GM19455 (cell line): ENCODE data around the gene ARHGAP20.

ENCODE experiments used
- ATAC-seq: cut with Tn5 transposase; IDR thresholded peaks from one replicate; pipeline ENCODE4 v1.9.1; 2021; ENCODE audit not compliant: unreplicated experiment

The ARHGAP20 gene, protein sequence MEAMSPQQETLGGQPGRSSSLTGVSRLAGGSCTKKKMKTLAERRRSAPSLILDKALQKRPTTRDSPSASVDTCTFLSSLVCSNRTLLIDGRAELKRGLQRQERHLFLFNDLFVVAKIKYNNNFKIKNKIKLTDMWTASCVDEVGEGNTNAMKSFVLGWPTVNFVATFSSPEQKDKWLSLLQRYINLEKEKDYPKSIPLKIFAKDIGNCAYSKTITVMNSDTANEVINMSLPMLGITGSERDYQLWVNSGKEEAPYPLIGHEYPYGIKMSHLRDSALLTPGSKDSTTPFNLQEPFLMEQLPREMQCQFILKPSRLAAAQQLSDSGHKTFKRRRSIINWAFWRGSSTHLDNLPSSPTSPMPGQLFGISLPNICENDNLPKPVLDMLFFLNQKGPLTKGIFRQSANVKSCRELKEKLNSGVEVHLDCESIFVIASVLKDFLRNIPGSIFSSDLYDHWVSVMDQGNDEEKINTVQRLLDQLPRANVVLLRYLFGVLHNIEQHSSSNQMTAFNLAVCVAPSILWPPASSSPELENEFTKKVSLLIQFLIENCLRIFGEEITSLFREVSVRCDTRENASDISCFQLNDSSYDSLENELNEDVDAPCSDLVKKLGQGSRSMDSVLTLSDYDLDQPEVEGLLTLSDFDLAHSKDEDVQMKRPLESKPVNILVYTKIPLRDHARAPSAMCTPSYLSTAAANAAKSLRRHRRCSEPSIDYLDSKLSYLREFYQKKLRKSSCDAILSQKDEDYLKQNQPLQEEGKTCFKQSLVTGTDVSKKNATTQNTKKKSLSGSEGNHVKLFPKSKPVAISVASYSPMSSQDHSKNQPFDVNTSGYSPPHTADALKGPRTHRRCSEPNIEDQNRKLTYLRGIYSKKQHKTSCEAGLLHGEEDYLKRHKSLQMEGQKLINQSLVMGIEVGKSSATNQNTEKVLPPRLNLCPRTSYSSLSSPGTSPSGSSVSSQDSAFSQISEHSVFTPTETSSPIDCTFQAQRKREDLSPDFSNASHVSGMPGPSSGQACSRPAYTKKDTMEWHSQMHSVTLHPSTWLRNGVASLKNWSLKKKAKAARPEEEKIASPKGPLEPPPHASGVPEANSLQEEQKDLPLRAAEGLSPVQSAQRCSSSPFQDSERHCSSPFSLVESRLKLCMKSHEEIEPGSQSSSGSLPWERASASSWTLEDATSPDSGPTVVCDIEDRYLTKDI

DNA sequence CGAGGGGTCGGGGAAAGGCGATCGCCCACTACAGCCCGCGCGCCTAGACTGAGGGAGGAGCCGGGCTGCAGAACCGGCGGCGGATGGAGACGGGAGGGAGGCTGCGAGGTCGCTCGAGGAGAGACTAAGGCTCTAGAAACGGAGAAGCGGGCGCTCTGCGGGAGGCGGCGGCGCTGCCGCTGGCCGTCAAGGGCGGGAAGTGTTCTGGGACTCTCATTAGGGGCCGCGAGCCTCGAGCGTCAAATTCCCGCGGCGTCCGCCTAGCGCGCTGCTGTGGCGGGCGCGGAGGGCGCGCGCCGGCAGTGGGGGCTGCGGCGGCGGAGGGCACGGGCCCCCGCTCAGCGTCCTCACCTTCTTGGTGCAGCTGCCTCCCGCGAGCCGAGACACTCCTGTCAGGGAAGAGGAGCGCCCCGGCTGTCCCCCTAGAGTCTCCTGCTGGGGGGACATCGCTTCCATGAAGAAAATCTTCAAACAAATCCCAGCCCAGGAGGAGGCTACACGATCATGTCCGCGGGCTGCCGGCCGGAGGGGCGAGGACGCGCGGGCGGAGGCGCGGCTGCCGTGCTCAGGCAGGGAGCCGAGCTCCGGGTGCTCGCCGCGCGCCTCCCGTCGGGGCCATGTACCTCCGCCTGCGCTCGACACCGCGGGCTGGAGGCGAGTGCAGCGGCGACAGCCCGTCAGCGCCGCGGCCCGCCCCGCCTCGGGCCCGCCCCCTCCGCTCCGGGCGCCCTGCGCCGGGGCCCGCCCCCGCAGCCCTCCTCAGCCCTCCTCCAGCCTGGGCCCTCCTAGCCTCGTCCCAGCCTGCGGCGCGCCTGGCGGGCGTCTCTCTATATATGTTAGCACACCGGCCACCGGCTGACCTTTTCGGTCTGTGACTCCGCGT lies at the start of gene ARHGAP20:
Gene ARHGAP20, minus strand, starts transcription at position 662 of the 883 bp plus-strand sequence. Its CDS starts 206 bp downstream, at position 456.
- ATAC-seq: peak; percentile 89

DNA sequence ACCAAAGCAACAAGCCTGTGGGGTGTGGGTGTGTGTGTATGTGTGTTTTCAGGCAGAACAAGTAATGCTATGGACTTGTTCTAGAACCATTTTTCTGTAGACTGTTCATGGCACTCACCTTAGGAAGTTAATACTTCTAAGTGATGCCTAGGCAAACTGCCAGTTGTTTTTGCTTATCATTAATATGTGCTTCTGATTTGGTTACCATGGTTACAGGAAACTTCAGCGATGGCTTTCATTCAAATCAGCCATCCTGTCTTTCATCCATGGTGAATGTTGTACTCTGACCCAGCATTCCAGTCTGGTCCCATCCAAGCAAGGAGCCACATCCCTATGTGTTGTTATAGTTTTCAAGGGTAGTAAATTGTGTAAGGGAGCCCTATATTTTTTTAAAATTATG lies 49.8 kb upstream of the ARHGAP20 start:
- ATAC-seq: no peak

DNA sequence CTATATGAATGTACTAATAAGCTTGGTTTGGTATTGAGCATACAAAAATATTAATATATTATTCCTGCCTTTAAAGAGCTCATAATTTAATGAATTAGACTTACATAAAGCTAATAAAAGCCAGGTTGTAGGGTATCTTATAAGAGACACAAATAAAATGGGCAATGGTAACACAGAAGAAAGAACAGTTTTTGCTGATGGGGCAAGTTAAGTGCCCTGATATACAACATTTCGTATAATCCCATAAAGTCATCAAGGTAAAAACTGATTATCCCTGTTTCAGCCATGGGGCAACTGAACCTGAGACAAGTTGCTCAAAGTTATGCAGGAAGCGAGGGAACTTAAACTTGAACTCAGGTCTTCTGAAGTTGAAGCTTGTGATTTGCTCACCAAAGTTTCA lies 48.9 kb upstream of the ARHGAP20 start:
- ATAC-seq: no peak

DNA sequence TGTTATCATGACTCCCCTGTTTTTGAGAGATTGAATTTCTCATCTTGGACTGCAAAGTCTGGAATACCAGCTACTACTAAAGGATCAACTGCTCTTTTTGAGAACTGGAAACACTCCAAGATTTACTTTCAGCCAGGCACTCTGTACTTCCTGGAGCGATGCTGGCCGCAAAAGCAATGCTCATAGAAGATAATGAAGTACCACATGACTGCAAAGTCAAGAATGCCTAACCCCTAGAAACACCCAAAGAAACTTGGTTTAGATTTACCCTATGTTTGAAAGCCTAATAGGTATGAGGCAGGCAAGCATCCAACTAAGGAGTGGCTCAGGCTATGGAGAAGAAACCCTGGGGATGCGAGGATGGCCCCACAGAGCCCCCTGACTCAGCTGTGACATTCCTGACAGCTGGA lies 47.7 kb upstream of the ARHGAP20 start:
- ATAC-seq: no peak

DNA sequence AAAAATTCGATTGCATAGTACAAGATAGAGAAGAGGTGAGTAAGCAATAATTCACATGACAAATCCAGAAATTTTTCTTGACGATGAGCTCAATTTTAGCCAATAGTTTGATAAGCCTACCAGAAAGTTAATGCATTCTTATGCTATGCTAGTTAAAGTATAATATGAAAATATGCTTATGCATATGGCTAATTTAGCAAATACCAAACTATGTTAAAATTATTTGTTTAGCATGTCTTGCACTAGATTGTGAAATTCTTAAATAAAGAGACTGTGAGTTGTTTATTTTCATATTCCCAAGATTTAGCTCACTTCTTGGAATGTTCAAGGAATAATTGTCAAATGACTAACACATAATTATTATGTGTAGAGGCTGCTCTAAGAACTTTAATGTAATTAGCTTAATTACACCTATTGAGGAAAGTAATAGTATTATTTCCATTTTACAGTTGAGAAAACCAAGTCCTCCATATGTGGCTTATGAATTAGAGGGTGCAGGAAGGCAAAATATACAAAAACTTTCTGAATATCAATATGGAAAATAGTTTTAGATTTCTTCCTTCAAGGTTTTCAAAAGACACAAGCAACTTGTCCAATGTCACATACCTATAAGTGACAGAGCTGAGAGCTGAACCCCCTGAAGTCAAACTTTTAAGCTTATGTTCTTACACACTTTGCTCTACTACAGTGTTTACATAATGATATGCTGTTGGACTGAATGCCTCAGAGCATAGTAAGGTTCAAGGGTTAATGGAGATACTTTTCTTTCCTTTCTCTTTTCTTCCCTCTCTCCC lies 45.9 kb upstream of the ARHGAP20 start:
- no peak for ATAC-seq

DNA sequence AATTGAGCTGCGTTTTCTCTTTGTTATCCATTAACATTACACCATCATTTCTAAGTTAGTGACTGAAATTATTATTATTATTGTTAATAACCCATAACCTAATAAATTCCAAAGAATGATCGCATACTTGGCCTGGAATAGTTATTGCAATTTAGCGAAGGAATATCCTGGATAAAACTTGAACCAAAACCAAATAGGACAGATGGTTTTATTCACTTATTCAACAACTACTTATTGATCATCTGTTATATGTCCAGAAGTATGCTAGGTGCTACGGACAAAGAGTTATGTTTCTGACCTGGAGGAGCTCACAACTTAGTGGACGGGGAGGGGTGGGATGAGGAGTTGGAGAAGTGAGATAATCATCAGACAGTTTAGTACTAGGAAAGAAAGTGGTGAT lies 44.8 kb upstream of the ARHGAP20 start:
- ATAC-seq: no peak

DNA sequence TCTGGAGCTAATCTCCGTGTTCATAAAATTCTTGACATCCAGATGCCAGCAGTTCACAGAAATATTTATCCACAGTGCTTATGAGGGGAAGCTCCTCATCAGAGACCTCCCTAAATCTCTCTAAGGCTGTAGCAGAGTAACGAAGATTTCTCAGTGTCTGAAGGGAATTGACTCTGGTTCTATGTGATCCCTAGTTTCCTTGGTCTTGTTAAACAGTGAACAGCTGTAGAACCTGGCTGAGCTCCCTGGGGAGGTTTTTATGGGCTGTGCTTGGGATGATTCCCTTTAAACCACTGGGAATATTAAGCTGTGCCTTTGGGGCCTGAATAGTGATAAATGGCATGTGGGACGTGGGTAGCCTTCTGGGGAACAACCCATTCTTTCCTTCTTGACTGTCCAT lies 43.7 kb upstream of the ARHGAP20 start:
- no peak for ATAC-seq

DNA sequence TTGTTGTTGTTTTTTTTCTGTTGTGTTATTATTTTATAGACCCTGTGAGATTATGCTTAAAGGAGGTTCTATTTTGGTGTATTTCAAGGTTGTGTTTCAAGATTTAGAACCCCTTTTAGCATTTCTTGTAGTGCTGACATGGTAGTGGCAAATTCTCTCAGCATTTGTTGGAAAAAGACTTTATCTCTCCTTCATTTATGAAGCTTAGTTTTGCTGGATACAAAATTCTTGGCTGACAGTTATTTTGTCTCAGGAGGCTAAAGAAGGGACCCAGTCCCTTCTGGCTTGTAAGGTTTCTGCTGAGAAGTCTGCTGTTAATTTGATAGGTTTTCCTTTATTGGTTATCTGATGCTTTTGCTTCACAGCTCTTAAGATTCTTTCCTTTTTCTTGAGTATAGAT lies 40.7 kb upstream of the ARHGAP20 start:
- no peak for ATAC-seq

DNA sequence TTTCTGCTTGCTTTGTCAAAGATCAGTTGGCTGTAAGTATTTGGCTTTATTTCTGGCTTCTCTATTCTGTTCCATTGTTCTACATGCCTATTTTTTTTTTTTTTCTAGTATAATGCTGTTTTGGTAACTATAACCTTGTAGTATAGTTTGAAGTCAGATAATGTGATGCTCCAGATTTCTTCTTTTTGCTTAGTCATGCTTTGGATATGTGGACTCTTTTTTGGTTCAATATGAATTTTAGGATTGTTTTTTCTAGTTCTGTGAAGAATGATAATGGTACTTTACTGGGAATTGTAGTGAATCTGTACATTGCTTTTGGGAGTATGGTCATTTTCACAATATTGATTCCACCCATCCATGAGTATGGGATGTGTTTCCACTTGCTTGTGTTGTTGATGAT lies 37.9 kb upstream of the ARHGAP20 start:
- no peak for ATAC-seq

DNA sequence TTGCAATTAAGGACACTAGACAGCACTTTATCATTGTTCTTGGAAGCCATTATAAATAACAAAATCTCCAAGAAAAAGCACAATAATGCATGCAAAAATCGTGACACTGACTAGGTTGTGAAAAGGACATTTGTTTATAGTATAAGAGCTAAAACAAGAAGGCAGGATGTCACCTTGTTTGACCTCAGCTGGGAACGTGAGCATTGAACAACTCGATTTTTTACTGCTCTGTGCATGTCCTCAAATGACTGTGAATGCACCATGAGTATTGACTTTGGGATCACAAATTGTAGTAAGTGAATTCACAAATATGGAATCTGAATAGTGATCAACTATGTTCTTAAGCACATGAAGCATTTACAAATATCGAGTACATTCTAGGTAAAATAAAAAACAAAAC lies 35.3 kb upstream of the ARHGAP20 start:
- ATAC-seq: no peak

DNA sequence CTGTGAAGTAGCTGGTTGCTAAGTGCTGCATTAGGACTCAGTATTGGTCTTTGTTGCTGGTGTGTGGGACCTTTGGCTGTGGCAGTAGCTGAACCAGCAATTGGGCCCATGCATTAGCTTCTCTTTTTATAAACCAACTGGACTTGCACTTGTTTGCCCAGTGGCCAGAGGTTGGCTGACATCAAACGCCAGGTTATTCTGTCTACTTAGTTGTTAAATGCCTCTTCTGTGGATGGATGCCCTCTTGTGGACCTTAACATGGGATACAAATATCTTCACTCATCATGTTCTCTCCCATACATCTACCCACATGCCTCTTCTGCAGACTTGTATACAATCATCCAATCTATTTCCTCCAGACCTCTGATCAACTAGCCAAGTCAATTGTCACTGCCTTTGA lies 26.4 kb upstream of the ARHGAP20 start:
- no peak for ATAC-seq

DNA sequence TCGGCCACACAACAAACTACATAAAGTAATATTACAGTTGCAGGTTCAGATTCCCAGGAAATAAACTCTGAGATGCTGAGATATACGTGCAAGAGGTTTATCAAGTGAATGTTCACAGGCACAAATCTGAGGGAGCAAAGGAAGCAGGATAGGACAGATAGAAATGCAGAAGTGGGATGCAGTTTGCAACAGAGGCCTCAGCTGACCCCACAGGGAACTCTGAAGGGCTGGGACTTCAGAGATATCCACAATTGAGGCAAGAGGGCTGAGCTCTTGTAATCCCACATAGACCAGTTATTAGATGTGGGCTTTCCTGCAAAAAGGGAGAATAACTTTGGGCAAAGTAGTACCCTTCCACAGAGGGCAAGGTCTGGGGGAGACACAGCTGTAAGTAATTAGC lies 25.4 kb upstream of the ARHGAP20 start:
- no peak for ATAC-seq

DNA sequence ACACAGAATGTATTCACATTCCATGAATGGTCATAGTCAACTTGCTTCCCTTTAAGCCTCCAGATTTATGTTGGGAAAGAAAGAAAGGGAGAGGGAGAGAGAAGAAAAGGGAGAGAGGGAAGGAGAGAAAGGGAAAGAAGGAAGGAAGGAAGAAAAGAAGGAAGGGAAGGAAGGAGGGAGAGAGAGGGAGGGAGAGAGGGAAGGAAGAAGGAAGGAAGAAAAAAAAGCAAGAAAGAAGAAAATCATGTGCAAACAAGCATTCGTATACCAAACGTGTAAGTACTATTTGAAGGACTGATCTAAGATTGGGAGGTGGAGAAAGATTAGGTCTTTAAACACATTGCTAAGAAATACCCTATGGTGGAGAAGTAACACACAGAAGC lies 23.9 kb upstream of the ARHGAP20 start:
- no peak for ATAC-seq

DNA sequence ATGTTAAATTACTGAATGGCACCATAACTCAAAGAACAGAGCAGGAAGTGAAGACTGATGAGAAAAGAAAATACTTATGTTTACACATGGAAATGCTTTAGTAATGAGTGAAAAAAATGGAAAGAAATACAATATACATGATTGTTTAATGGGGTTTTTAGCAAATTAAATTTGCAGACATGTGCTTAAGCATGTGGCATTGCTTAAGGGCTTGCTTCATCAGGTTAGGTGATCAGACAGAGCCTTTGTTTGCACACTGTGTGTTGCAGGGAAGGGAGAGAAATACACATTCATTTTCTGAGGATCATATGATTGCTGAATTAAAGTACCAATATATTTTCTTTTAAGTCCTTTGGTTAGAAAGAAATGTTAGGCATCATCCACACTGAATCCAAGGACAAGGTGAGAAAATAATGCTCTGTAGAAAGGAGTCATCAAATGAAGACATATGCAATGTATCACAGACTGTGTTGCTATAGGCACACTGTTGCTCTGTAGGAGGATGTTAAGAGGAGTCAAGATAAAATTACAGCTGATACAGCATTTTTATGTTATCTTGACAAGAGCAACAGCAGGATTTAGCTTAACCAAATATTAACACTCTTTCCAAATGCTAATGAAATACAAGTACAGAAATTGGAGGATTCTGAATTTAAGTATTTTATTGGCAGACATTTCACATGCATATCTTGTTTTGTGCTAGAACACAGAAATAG lies 23.4 kb upstream of the ARHGAP20 start:
- no peak for ATAC-seq

DNA sequence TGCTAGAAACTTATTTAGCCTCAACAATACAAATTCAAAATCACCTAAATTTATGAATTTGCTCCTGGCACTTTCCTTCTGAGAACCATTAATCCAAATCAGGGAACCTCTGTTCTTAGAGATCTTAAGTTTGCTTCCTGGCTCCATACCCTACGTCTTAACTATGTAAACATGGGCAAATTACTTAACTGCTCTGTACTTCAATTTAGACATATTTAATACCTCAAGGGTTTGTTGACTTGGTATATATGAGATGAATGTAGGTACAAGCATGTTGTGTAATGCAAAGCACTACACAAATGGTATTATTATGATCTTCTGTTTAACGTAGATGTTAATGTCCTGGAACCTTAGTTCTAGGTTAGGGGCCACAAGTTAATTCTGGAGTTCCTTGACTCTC lies 22.6 kb upstream of the ARHGAP20 start:
- ATAC-seq: no peak

DNA sequence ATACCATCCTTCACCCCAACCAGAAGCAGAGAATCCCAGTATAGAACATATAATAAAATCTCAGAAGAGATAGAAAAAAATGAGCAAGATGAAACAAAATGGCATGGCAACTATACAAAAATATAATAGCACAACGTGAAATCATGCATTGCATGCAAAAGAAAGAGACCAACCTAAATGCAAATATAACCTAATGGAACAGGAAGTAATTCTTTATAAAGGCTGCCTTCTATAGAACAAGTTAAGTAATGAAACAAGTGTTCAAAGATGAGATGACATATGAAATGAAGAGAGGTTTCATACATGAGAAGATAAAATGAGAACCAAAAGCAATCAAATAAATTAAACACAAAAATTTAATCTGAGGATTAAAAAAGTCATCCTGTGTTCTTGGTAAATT lies 18.5 kb upstream of the ARHGAP20 start:
- ATAC-seq: no peak

DNA sequence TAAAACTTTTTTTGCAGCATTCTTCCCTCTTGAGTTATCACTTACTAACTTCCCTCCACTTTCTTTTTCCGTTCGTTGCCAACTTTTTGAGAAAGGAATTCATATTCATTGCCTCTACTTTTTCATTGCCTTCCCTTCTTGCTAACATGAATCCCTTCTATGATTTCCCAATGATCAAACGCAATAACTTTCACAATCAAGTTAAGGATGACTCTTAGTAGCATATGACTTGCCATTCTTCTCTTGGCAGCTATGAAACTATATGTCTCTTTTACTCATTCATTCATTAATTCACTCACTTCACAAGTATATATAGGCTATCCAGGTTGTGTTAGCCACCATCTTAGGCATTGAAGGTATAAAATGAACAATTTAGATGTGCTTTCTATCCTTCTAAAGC lies 16.6 kb upstream of the ARHGAP20 start:
- no peak for ATAC-seq

DNA sequence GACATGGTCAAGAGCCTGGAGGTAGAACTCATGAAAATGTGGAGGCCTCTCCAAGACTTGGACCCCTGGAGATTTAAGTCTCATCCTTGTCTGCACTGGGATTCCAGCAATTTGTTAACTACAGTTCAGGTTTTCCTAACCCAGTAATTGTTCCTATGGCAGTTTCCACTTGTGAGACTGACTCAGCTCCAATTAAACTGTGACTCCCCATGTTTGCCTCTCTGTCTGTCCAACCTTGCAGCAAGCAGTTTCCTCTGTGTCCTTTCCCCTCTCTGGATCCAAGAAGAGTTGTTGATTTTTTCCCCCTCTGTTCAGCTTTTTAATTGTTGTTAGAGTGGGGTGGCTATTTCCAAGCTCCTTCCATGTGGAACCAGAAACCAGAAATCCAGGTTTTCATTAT lies 16.2 kb upstream of the ARHGAP20 start:
- no peak for ATAC-seq

DNA sequence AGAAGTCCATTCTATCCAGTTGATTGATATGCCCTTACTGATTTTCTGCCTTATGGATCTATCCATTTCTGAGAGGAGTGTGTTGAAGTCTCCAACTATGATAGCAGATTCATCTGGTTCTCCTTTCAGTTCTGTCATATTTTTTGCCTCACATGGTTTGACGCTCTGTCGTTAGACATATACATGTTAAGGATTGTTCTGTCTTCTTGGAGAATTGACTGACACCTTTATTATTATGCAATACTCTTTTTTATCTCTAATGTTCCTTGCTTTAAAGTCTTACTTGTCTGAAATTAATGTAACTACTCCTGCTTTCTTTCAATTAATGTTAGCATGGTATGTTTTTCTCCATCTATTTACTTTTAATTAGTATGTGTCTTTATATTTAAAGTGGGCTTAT lies 12.1 kb upstream of the ARHGAP20 start:
- no peak for ATAC-seq
